Mesenchymal stem cell (in vitro differentiated cells and primary cell): Measurements from ENCODE around the gene SDR42E1.

Experiments
- DNase-seq: peaks from one replicate; pipeline ENCODE4 v3.0.0-alpha.2; 2013
- H2AFZ ChIP-seq: one replicate; pipeline ENCODE4 v1.6.1; 2013; ENCODE audit warnings: low read depth, mild to moderate bottlenecking, control low read depth, inconsistent platforms, low read length, moderate library complexity
- H2AK5ac ChIP-seq: 2 replicates; pipeline ENCODE4 v1.6.1; 2013; ENCODE audit warnings: low read length, moderate library complexity, mild to moderate bottlenecking, inconsistent platforms; ENCODE audit not compliant: severe bottlenecking
- H2BK120ac ChIP-seq: one replicate; pipeline ENCODE4 v1.6.1; 2013; ENCODE audit warnings: low read depth, mild to moderate bottlenecking, inconsistent platforms, low read length, moderate library complexity
- H2BK12ac ChIP-seq, 2 experiments: one replicate each; pipeline ENCODE4 v1.6.1; 2013; ENCODE audit warnings: inconsistent platforms in 2 of 2, low read length in 2 of 2, mild to moderate bottlenecking in 2 of 2, moderate library complexity in 2 of 2, control low read depth in 1 of 2
- H2BK15ac ChIP-seq: one replicate; pipeline ENCODE4 v1.6.1; 2013; ENCODE audit warnings: mild to moderate bottlenecking, low read depth, inconsistent platforms; ENCODE audit not compliant: poor library complexity, severe bottlenecking
- H2BK5ac ChIP-seq: 2 replicates; pipeline ENCODE4 v1.6.1; 2013; ENCODE audit warnings: low read depth, mild to moderate bottlenecking, low read length, control low read depth, inconsistent platforms; ENCODE audit not compliant: poor library complexity, severe bottlenecking
- H3K14ac ChIP-seq, 2 experiments: one replicate each; pipeline ENCODE4 v1.6.1; 2013; ENCODE audit warnings: inconsistent platforms in 2 of 2, low read length in 2 of 2, control low read depth in 1 of 2, mild to moderate bottlenecking in 1 of 2, moderate library complexity in 1 of 2
- H3K18ac ChIP-seq, 2 experiments: one replicate each; pipeline ENCODE4 v1.6.1; 2013; ENCODE audit warnings: inconsistent platforms in 2 of 2, low read length in 2 of 2, control low read depth in 1 of 2, low read depth in 1 of 2, mild to moderate bottlenecking in 1 of 2
- H3K23ac ChIP-seq, 2 experiments: one replicate each; pipeline ENCODE4 v1.6.1; 2013; ENCODE audit warnings: inconsistent platforms in 2 of 2, low read length in 2 of 2, mild to moderate bottlenecking in 2 of 2, moderate library complexity in 2 of 2, control low read depth in 1 of 2
- H3K27ac ChIP-seq: 2 replicates; pipeline ENCODE4 v1.5.1; 2013; ENCODE audit warnings: mild to moderate bottlenecking, moderate library complexity, low read length, control low read depth, inconsistent platforms; ENCODE audit not compliant: poor library complexity, severe bottlenecking
- H3K27me3 ChIP-seq, 2 experiments: 2 replicates each; pipeline versions ENCODE4 v1.6.1 to v1.7.0; 2013; ENCODE audit warnings: low read length in 2 of 2, mild to moderate bottlenecking in 2 of 2, moderate library complexity in 2 of 2, control low read depth in 1 of 2, inconsistent platforms in 1 of 2; ENCODE audit not compliant: control insufficient read depth in 1 of 2, insufficient read depth in 1 of 2
- H3K36me3 ChIP-seq, 2 experiments: 2 replicates each; pipeline versions ENCODE4 v1.6.1 to v1.7.0; 2013; ENCODE audit warnings: low read length in 2 of 2, control low read depth in 1 of 2, inconsistent platforms in 1 of 2, low read depth in 1 of 2, mild to moderate bottlenecking in 1 of 2; ENCODE audit not compliant: insufficient read depth in 2 of 2, control insufficient read depth in 1 of 2
- H3K4ac ChIP-seq, 2 experiments: one replicate each; pipeline ENCODE4 v1.6.1; 2013; ENCODE audit warnings: inconsistent platforms in 2 of 2, low read length in 2 of 2, mild to moderate bottlenecking in 2 of 2, moderate library complexity in 2 of 2, control low read depth in 1 of 2, low read depth in 1 of 2
- H3K4me1 ChIP-seq: 2 replicates; pipeline ENCODE4 v1.6.1; 2013; ENCODE audit warnings: low read depth, low read length, control low read depth; ENCODE audit not compliant: control insufficient read depth, insufficient read depth
- H3K4me2 ChIP-seq: 2 replicates; pipeline ENCODE4 v1.6.1; 2013; ENCODE audit warnings: low read length, mild to moderate bottlenecking, inconsistent platforms; ENCODE audit not compliant: poor library complexity, severe bottlenecking
- H3K4me3 ChIP-seq, 2 experiments: 2 replicates each; pipeline versions ENCODE4 v1.5.1 to v1.7.0; 2013; ENCODE audit warnings: low read length in 2 of 2, mild to moderate bottlenecking in 2 of 2, control low read depth in 1 of 2, low read depth in 1 of 2; ENCODE audit not compliant: insufficient read depth in 1 of 2
- H3K79me1 ChIP-seq: replicated peaks from 2 replicates; pipeline ENCODE4 v1.6.1; 2013; ENCODE audit warnings: mild to moderate bottlenecking, control low read depth, low read length, inconsistent platforms; ENCODE audit not compliant: poor library complexity, severe bottlenecking
- H3K9ac ChIP-seq: 2 replicates; pipeline ENCODE4 v1.7.0; 2013; ENCODE audit warnings: mild to moderate bottlenecking, low read length, moderate library complexity
- H3K9me3 ChIP-seq: 2 replicates; pipeline ENCODE4 v1.7.0; 2013; ENCODE audit warnings: mild to moderate bottlenecking, low read length; ENCODE audit not compliant: control insufficient read depth
- H4K8ac ChIP-seq: one replicate; pipeline ENCODE4 v1.6.1; 2013; ENCODE audit warnings: inconsistent platforms, mild to moderate bottlenecking, low read length, moderate library complexity
- H4K91ac ChIP-seq: one replicate; pipeline ENCODE4 v1.6.1; 2013; ENCODE audit warnings: mild to moderate bottlenecking, low read length, inconsistent platforms
- WGBS: methylation state at CpG from one replicate; pipeline ENCODE4 v1.1.7; 2013; ENCODE audit warnings: mixed read lengths; 5-methylcytosine and 5-hydroxymethylcytosine counted together

SDR42E1 gene

DNA sequence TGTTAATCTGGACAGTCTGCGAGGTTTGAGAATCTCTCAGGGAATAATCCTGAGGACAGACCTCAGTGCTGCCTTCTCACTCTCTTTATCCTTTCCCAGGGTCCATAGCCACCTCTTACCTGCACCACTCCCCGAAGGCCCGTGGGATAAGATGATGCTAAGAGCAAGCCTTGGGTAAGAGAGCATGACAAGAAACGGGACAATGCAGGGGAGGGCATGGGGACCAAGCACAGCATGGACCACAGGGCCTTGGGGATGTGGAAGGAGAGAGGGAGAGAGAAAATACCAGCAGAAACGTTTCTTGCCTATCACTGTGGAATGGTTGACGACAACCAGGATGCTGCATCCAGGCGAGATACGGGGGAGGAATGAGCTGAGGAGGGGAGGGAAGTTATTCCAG, 8.3 kb upstream of the SDR42E1 start:
- Histone ChIP-seq H3K27me3 (peaks cover 17 to 28% of the 10 kb centered on the region in 2 experiments), H3K36me3 (no peaks in the 10 kb centered on the region), H2BK12ac (no peak overlapping the region), H2AK5ac (no peak overlapping the region), H2AFZ (no peak overlapping the region), H2BK120ac (no peak overlapping the region), H2BK5ac (no peak overlapping the region), H3K4ac (no peak overlapping the region), H3K18ac (no peak overlapping the region), H3K4me1 (no peaks in the 10 kb centered on the region), H3K27ac (no peak overlapping the region), H3K9ac (no peak overlapping the region), H3K4me3 (no peak overlapping the region), H4K91ac (no peak overlapping the region), H3K4me2 (no peak overlapping the region), H2BK15ac (no peak overlapping the region), H4K8ac (no peak overlapping the region), H3K9me3 (peaks cover 5% of the 10 kb centered on the region), H3K23ac (no peak overlapping the region), H3K14ac (no peak overlapping the region), H3K79me1 (no peaks in the 10 kb centered on the region)
- no peak for DNase-seq
- WGBS, result 56% methylated on average over 8 of the region's 8 CpGs

DNA sequence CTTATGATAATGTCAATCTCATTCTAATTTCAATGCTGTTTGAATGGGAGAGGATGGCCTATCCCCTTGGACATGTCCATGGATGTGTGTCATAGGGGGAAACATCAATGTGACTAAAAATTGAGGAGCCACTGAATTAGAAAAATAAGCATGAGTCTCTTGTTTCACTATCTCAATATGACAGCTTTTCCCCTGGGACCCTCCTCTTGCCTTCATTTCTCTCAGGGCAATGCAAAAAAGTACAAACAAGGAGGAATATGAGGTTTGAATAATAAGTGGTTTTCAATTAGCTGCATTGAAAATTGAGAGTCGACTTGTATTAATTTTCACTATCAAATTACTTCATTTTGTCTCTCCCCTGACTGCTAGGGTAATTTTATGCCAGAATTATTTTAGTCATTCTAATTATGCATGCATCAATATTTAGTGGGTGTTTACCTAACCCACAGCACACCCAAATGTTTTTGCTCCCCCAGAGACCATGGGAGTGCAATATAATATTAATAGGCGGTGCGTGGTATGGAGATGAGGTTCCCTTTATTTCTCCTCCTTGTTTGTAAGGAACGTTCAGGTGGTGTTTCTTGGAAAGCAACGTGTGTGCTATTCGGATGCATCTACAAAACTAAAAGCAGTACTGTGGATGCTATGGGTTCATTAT, 6.8 kb upstream of the SDR42E1 start:
- Histone ChIP-seq H3K9me3 (peaks cover 5% of the 10 kb centered on the region), H3K23ac (no peak overlapping the region), H3K9ac (no peak overlapping the region), H2AFZ (no peak overlapping the region), H2BK5ac (no peak overlapping the region), H3K4me1 (no peaks in the 10 kb centered on the region), H3K36me3 (no peaks in the 10 kb centered on the region), H3K4me3 (no peak overlapping the region), H4K91ac (no peak overlapping the region), H3K18ac (no peak overlapping the region), H3K27me3 (peaks cover 6 to 15% of the 10 kb centered on the region in 2 experiments), H3K14ac (no peak overlapping the region), H3K79me1 (no peaks in the 10 kb centered on the region), H2BK12ac (no peak overlapping the region), H2BK120ac (no peak overlapping the region), H2AK5ac (no peak overlapping the region), H2BK15ac (no peak overlapping the region), H3K4me2 (no peak overlapping the region), H3K27ac (no peak overlapping the region), H3K4ac (no peak overlapping the region), H4K8ac (no peak overlapping the region)
- 96% methylated on average over 4 of the region's 6 CpGs for WGBS
- no peak for DNase-seq

DNA sequence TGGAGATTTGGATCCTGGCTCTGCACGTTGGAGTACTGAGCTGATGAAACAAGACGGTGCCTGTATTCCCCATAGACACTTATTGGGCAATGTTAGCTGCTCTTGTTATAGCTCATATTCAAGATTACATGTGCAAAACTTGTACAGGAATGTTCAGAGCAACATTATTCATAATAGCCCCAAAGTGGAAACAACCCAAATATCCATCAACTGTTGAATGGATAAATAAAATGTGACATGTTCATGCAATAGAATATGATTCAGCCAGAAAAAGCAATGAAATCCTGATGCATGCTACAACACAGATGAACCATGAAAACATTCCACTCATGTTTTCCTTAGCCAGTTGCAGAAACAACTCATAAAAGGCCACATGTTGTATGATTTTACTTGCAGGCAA, 5.7 kb upstream of the SDR42E1 start:
- no peak for DNase-seq
- Histone ChIP-seq H3K9ac (no peak overlapping the region), H2AK5ac (no peak overlapping the region), H3K27me3 (peaks cover 10 to 15% of the 10 kb centered on the region in 2 experiments), H3K4me2 (no peak overlapping the region), H3K9me3 (peaks cover 5% of the 10 kb centered on the region), H2BK12ac (no peak overlapping the region), H3K79me1 (no peaks in the 10 kb centered on the region), H3K36me3 (no peaks in the 10 kb centered on the region), H4K8ac (no peak overlapping the region), H3K4me1 (no peaks in the 10 kb centered on the region), H3K23ac (no peak overlapping the region), H2BK5ac (no peak overlapping the region), H2AFZ (no peak overlapping the region), H2BK15ac (no peak overlapping the region), H4K91ac (no peak overlapping the region), H3K4ac (no peak overlapping the region), H3K14ac (no peak overlapping the region), H3K27ac (no peak overlapping the region), H3K18ac (no peak overlapping the region), H3K4me3 (no peak overlapping the region), H2BK120ac (no peak overlapping the region)
- WGBS, result 95% methylated on average over 2 of the region's 2 CpGs

DNA sequence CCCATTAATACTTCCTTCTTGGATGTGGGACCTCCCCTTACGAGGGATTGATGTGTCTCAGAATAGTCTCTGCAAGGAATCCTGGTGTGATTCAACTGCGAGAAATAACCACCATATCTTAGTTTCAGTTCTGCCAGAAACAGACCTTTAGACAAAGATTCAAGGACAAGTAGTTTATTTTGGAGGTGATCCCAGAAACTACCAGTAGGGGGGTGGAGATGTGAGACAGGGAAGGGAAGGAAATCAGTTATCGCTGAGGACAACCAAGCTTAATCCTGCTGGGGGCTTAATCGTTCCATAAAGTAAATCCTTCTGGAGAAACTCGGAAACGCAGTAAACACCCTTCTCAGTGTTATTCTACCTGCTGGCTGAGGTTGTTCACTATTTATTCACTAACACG, 5.0 kb upstream of the SDR42E1 start:
- Histone ChIP-seq H3K4ac (no peak overlapping the region), H4K8ac (no peak overlapping the region), H3K4me1 (no peaks in the 10 kb centered on the region), H3K36me3 (no peaks in the 10 kb centered on the region), H3K4me2 (no peak overlapping the region), H3K27me3 (peaks cover 15 to 17% of the 10 kb centered on the region in 2 experiments), H3K79me1 (no peaks in the 10 kb centered on the region), H3K23ac (no peak overlapping the region), H3K9me3 (peaks cover 5% of the 10 kb centered on the region), H3K27ac (no peak overlapping the region), H2AFZ (no peak overlapping the region), H2BK12ac (no peak overlapping the region), H4K91ac (no peak overlapping the region), H2BK5ac (no peak overlapping the region), H2BK15ac (no peak overlapping the region), H3K4me3 (peak overlapping the region in 1 of 2 experiments; percentile 57), H3K14ac (no peak overlapping the region), H3K9ac (peak overlapping the region; percentile 7), H2BK120ac (no peak overlapping the region), H3K18ac (no peak overlapping the region), H2AK5ac (no peak overlapping the region)
- 67% methylated on average over 3 of the region's 7 CpGs for WGBS
- peak; percentile 24 for DNase-seq
